ENCODE data around the gene MIPEP.
"Not testable (repeated sequence)": the region's sequence is repeated elsewhere in the genome, so short reads cannot be mapped to it uniquely, and the experiment has no call there.

MIPEP gene

DNA sequence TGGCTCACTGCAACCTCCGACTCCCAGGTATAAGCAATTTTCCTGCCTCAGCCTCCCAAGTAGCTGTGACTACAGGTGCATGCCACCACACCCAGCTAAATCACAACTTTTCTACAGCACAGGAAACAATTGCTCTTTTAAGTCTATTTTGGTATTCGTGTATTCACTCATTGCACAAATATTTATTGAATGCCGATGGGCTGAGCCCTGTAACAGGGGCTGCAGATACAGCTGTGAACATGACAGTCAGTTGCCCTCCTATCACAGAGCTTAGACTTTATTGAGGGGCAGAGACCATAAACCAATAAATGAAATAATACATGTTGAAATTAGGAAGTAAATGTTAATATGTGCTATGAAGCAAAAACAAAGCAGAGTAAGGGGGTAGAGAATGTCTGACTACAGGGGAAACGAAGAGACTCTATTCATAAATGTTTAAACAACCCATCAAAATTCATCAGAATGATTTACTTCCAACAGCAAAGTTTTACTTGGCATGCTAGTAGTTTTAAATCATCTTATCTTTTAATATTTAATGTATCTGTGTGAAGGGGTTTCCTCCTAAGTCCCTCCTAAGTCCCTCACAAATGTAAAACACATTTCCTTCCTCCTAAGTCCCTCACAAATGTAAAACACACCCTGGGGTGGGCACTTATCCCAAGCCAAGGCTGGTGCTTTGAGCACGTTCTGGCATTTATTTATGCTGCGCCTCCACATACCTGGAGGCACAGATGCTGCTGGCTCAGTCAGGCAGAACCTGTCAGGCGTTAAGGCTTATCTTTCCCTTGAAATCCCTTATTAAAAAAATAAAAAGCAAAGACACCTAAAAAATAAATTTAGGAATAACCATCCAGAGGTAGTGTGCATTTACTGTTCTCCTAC is 140.8 kb downstream of the MIPEP start:
- DNase-seq (ENCODE audit: low spot score): no peak

DNA sequence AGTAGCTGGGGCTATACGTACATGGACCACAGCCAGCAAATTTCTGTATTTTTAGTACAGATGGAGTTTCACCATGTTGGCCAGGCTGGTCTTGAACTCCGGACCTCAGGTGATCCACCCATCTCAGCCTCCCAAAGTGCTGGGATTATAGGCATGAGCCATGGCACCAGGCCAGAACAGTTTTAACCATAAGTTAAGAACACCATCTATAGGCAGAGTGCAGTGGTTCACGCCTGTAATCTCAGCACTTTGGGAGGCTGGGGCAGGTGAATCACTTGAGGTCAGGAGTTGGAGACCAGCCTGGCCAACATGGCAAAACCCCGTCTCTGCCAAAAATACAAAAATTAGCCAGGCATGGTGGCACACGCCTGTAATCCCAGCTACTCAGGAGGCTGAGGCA is 143.1 kb downstream of the MIPEP start:
- DNase-seq (ENCODE audit: low spot score): not testable (repeated sequence)

DNA sequence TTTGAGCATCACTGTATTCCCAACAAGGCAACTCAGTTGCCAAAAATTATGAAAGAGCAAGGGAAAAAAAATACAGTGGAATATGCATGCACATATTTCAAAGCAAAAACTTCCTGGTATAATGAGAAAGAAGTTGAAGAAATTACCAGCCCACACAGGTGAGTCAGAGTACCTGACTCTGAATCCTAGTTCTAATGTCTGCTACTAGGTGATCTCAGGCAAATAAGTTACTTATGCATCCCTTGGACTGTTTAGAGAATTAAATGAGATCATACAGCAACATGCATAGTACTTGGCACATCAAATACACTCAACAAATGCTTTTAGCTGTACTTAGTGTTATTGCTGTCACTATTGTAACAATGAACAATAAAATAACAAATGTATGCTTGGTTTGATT is 144.9 kb downstream of the MIPEP start:
- no peak for DNase-seq (ENCODE audit: low spot score)

DNA sequence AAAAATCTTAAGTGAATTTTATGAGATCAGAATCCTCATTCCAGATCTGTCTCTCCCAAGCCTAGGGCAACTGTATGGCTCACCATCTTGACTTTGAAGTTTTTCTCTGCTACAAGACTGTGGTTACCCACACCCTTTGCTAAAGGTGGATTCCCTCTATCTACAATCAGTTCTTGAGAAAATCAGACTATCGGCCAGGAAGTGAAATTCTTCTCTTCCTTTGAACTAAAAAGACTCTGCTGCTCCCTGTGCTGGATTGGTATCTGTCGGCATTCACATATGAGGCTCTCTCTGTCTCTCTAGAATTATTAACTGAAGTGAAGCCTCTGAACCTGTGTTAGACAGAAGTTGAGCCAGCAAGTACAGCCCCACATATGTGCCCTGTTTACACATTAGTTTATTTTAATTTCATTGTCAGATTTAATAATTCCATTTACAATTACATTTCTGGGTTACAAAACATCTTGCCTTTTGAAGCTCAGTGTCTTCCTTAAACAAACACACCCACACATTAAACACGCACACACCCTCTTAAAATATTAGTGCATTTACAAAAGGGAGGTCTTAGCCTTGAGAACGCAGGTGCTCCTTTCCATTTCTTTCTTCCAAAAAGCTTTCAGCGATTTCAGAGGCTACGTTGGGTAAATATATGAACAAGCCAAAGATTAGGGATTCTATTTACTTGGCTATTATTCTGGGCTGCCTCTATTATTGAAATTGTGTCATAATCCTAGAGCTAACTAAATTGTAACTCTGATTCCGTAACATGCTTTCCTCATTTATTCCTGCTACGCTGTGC is 145.7 kb downstream of the MIPEP start:
- peak; percentile 38 for DNase-seq (ENCODE audit: low spot score)

DNA sequence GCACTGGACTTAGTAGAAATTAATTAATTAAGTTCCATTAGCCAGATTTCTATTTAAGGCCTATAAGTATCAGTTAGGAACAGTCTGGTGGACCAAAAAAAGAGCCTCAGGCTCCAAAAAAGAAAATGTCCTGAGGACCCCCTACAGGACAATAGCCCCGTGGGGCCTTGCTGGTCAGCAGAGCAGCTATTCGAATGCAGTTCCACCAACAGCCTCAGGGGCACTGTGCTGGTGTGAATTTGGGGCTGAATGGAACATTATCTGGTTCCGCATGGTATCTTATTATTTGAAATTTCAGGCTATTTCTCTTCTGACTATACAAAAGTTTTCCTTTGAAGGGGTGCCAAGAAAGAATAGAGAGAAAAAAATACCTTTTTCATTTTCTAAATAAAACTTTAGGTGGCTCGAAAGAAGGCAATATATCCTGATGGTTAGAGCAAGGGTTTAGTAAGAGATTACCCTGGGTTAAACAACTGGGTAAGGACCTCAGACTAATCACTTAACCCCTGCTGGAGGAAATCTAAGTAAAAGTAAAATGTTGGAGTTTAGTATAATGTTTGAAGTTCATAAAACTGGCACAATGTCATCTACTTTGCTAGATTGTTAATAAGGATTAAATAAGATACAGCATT is 147.2 kb downstream of the MIPEP start:
- no peak for DNase-seq (ENCODE audit: low spot score)

DNA sequence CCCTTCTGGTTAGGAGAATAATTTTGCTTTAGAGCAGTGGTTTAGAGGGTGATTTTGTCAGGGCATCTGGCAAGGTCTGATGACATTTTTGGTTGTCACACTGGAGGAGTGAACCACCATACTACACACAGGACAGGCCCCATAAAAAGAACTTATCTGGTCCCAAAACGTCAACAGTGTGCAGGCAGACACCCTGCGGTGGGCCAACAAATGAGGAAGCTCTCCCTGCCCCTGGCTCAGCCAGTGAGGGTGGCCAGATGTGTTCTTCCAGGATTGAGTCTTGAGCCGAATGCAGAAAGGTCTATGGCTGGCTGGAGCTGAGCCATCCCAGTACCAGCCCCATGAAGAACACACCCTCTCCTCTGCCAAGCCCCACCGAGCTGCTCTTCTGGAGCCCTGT is 149.2 kb downstream of the MIPEP start:
- DNase-seq (ENCODE audit: low spot score): no peak

DNA sequence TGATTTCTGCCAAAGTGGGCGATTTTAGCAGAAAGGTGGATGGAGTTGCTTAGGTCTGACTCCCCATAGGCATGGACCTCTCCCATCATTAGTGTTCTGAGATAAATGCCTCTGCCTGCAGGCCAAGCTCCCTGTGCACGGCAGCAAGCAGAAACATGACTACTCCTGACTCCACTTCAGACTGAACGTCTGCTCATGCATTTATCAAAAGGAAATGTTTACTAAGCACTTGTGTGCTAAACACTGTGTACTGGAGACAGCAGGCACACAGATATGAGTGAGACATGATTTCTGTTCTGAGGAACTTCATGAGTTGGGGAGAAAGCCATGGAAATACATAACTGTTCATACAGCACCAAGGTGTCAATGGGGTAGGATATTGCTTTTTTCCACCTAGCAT is 149.6 kb downstream of the MIPEP start:
- DNase-seq (ENCODE audit: low spot score): no peak

DNA sequence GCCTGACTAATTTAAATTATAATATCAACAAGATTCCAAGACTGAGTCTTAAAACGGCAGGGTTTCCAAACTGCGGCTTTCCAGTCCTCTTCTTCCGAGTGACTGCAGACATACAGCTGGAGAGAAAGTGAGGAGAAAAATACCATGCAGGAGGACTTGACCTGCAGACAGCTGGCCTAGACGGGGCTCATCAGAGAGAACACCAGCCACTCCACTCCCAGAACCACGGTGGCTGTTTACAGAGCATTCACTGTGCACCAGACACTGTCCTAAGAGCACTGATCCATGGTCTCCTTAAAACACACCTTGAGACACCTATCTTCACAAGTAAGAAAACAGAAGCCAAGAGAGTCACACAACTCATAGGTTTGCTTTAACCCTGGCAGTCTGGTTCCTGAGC is 152.7 kb downstream of the MIPEP start:
- no peak for DNase-seq (ENCODE audit: low spot score)

DNA sequence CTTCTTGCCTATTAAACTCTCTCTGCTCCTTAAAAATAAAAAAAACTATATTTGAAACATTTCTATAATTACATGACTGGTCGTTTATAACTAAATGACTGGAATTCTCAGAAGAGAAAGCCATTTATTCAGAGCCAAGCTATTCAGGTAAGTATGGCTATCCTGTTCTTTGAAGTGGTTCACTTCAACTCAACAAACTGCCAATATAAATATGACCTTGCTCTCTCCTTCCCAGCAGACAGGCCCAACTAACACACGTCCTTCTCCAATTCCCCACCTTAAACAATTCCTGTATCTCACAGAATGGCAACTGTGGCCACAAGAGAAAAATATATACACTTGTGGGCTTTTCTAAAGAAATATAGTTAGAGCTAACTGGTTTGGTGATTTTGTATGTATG is 153.9 kb downstream of the MIPEP start:
- DNase-seq (ENCODE audit: low spot score): no peak

DNA sequence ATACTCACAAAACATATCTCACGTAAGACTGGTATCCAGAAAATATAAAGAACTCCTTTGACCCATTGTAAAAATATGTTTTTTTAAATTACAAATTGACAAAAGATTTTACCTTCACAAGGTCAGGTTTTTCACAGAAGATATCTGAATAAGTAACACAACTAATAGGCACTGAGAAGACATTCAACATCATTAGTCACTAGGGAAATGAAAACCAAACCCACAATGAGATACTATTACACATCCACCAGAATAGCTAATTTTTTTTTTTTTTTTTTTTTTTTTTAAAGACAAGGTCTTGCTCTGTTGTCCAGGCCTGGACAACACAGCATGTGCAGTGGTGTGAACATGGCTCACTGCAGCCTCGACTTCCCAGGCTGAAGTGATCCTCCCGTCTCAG is 157.5 kb downstream of the MIPEP start:
- no peak for DNase-seq (ENCODE audit: low spot score)

DNA sequence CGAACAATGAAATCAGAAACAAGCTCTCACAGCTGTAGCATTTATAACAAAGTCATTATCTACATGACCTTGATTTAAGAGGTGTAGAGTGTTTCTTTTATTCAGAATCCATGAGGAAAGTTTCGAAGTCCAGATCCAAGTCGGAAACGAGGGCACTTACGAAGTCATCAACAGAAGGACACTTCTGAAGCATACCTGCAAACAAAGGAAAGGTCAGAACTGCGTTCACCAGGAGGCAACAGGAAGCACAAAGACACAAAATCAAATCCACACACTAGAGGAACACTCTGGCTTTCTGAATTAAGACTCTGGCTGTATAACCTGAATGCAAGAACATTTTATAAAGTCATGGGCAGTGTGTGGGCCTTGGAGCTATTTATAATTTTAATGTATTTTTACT is 158.9 kb downstream of the MIPEP start:
- DNase-seq (ENCODE audit: low spot score): no peak

DNA sequence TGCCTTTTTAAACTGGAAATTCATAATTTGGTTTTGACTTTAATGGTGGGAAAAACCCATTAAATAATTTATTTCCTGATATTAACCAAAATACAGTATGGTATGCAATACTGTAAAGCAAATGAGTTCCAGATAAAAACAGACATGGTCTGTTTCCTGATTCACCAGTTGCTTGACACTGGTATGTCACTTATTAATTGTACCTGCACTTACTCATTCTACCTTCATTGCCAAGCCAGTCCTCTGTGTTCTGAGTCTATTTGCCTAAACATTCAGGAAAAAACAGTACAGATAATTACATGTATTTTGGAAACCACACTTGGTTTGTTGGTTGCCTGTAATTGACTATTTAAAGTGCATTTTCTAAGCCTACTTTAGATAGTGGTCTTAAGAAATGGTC is 159.7 kb downstream of the MIPEP start:
- no peak for DNase-seq (ENCODE audit: low spot score)

DNA sequence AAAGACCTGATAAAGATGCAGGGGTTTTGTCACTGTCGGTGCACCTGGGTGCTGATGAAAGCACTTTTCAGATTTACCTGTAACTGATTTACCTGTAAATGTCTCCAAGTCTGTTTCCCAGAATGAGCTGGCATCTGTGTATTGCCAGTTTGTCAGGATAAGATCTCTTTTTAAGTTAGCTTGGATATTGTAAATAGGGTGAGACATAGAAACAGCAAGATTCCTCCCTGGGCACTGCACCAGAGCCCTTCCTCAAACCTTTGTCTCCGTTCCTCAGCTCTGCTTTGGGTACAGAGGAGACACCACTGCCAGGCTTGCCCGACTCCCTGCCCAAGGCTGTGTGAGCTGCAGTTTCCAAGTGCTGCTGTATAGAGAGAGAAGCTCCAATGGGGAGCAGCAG is 160.4 kb downstream of the MIPEP start:
- DNase-seq (ENCODE audit: low spot score): no peak

DNA sequence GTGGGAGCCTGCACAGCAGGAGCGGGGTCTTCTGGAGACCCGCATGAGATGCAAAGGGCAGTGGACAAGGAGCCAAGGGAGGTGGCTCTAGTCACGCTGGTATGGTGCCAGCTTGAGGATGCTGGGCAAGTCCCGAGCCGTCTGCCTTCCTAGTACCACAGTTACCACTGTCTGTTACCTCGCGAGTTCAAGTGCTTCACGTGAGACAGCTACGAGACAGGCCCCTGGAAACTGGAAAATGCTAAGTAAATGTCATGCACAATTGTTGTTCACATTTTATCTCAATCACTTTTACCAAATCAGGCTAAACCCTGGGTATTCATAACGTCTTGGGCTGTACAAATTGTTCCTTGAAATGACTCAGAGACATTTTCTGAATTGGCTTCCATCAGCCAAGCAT is 163.3 kb downstream of the MIPEP start:
- DNase-seq (ENCODE audit: low spot score): no peak

DNA sequence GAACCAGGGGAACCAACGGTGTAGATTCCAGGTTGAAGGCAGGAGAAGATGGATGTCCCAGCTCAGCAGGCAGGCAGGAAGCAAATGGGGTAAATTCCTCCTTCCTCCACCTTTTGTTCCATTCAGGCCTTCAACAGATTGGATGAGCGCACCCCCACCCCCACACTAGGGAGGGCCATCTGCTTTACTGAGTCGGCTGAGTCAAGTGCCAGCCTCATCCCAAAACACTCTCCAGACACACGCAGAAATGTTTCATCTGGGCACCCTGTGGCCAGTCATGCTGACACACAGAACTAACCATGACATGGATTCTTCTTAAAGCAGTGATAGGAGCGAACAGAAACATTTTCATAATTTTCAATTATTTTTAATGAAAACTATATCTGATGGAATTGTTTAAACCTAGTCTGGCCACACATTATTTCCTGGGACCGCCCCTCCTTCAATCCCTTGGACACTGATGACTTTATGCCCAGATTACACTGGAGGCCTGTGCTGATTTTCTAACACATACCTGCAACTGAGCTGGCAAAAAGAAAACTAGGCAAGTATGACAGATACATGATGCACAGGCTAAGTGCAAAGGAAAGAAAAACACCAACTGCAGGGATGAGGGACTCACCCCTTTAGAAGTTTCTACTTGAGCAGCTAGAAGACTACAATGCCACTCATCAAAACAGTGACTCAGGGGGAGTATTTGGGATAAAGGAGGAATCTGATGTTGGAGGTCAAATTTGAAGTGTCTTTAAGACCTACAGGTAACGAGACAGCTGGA is 164.8 kb downstream of the MIPEP start:
- no peak for DNase-seq (ENCODE audit: low spot score)

DNA sequence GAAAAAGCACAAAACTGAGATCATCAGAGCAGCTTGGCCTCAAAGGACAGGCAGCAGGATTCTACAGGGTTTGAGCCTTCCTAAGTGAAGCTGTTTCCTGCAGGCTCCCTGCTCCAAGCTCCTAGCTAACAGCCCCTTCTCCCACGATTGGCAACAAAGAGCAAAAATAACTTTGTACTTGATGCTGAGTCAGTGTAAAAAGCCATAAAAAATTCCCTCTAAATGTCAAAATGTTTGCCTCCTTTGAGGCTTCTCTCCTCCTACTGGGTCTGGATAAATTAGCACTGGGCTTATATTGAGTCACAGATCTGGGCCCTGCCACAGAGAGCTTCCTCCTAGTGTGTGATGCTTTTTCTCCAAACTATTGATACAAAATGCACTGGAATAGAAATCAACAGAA is 165.7 kb downstream of the MIPEP start:
- DNase-seq (ENCODE audit: low spot score): no peak

DNA sequence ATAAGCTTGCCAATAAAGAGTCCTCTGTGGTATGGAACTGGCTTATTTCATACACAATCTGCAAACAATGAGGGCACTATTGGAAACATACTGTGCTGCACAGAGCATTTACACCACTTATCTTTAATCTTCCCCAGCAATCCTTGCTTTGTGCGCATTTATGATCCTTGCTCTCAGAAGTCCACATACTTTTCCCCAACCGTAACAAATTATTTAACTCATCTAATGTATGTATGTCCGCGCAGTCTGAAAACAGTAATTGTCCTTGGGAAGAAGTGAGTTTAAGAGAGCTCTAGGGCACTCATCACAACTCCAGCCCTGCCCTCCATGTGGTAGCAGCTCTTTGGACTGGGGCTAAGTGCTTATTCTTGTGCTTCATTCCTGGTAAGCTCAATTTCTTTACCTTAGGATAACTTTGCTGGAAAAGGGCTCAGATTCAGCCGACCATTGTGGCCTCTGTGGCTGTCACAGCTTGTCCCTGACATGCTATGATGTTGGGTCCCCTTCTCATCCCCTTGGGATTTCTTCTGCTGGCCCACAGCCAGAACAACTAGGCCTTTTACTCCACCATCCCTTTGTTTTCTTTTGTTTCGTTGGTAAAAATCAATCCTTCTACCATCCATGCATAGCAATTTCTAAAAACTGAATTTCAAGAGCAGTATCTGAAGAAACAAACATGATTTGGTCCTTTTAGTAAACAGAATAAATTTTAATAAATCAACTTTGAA is 166.3 kb downstream of the MIPEP start:
- no peak for DNase-seq (ENCODE audit: low spot score)

DNA sequence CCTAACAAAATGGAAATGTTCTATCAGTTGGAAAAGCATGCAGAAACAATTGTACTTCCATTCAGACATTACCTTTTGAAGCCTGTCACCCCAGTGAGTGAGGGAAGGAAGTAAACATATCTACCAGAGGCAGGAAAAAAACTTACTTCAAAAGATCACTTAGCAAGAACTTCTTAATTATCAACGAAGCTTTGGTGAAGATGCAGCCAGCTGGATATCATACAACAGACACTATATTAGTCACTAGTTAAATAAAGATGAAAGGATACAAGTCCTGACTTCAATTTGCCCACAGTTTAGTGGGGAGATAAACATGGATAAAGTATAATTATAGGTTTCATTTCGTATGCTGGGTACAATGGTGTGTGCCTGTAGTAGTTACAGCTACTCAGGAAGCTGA is 170.2 kb downstream of the MIPEP start:
- DNase-seq (ENCODE audit: low spot score): no peak

DNA sequence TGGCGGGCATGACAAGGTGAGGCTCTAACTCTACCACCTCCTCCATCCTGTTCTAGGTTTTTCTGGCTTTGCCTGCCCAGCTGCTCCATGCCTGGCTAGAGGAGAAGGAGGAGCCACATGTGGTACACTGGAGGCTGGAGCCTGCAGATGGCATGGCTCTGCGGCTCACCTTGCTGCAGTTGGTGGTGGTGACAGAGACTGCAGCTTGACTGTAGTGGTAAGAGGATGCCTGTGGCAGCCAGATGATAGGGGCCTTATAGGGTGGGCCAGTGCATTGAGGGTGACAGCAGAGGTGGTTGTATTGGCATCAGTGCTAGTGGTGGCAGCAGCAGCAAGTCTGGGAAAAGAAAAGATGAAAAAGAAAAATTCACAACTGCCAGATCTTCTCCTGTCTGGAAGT is 172.8 kb downstream of the MIPEP start:
- DNase-seq (ENCODE audit: low spot score): no peak

DNA sequence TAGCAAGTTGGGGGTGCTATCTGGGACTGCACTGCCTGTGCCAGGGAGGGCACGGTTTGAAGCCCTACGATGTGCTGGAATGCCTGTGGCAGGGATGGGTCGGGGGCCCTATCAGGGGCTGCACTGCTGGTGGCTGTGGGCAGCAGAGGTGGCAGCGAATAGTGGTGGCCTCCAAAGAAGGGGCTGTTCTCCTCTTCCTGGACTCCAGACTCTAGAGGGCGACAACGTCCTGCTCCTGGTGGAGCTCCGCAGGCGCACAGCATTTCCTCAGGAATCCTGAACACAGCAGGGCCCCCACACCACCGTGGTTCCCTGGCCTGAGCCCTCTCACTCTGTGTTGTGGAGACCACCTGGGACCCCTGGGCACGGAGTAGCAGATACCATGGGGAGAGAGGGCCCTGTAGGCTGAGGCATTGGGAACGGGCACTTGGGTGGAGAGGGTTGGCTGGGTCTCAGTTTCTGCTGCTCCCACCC is 173.4 kb downstream of the MIPEP start:
- DNase-seq (ENCODE audit: low spot score): no peak

DNA sequence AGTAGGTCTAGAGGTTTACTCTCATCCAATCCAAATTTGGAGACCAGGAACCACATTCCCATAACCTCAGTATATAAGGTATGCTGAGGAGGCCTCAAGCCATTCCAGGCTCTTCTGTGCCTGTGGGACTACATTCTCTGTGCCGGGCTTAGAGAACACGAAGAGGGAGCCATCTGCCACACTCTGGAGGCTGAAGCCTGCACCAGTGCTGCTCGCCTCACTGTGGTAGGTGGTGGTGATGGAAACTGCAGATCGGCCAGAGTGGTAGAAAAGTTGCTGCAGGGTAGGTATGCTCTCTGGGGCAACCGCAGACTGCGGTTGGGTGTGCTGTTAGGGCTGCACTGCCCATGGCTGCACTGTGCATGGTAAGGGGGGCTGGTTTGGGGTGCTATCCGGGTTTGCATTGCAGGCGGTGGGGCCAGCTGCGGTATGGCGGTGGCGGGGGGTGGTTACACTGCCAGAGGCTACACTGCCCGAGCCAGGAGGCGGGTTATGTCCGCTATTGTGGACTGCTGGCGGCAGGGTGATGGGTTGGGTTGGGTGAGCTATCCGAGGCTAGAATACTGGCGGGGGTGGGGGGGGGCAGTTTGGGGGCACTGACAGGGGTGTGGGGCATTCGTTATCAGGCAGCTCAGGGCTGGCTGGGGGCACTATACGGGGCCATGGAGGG is 174.0 kb downstream of the MIPEP start:
- no peak for DNase-seq (ENCODE audit: low spot score)
